ENCODE measurements around the gene TRNT1. TPM values are rescaled to one million over a fixed set of nuclear protein-coding genes. Genes with fewer than 3 reads are reported as not detected.
A peak's percentile ranks its signal among the peaks of the same experiment; 100 is the strongest.

Gene TRNT1
- total and polyA plus RNA-seq, 10 donors = 10.0 to 43.8 (median 28.8) TPM

GRCh38 chr3:3134750-3135448 is 8.2 kb downstream of the TRNT1 start:
- intact Hi-C loops (cut with DNase I; ENCODE audit: low total_unique reads) = no loop called here
- WGBS, 5 donors = 94 to 99% (median 96%) methylated on average over 4 of the region's 4 CpGs
- no peak for DNase-seq
- Histone ChIP-seq H3K36me3 (peaks cover 0 to 83% (median 46%) of the 10 kb centered on the region in 6 donors), H3K27me3 (replicated peaks in 1 of 7) (no peaks in the 10 kb centered on the region), H3K4me3 (no peak overlapping the region), H3K27ac (peak overlapping the region in 1 of 8 donors; percentile 45), H3K4me1 (peaks cover 0 to 46% (median 12%) of the 10 kb centered on the region in 6 donors), H3K9me3 (no peaks in the 10 kb centered on the region)
- TF ChIP-seq CTCF (IDR thresholded peaks at IDR 0.05 in 8 of 11, conservative IDR thresholded peaks at IDR 0.05 in 3 of 11) (no peak), POLR2A (IDR thresholded peaks at IDR 0.05) (no peak), POLR2AphosphoS5 (IDR thresholded peaks at IDR 0.05) (no peak)

DNA sequence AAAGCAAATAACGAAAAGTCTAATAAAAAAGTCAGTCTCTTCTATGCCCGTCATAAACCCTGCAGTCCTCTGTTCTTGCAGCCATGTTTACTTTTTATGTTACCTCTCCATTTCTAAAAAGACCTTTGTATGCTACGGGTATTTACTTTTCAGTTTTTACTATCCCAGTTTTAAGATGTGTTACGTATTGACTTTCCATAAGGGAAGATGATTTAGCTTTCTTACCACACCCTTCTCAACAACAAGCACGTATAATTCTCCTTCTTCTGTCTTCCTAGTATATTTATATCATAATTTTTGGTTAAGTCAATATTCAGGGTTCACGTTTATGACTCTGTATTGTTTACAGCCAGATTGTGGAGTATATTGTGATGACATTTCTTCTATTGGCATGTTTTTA is 10.8 kb downstream of the TRNT1 start:
- no peaks in the 10 kb centered on the region for H3K9me3 ChIP-seq
- TF ChIP-seq CTCF (IDR thresholded peaks at IDR 0.05 in 8 of 11, conservative IDR thresholded peaks at IDR 0.05 in 3 of 11) (no peak), POLR2A (IDR thresholded peaks at IDR 0.05) (no peak), POLR2AphosphoS5 (IDR thresholded peaks at IDR 0.05) (no peak)
- no peaks in the 10 kb centered on the region for H3K27me3 ChIP-seq (replicated peaks in 1 of 7)
- intact Hi-C loops (cut with DNase I; ENCODE audit: low total_unique reads) = no loop called here
- DNase-seq = no peak
- H3K36me3 ChIP-seq = peaks cover 0 to 94% (median 57%) of the 10 kb centered on the region in 6 donors
- no peak overlapping the region for H3K27ac ChIP-seq
- WGBS, 5 donors = 92 to 97% (median 94%) methylated on average over 6 of the region's 6 CpGs
- no peak overlapping the region for H3K4me3 ChIP-seq
- peaks cover 0 to 45% (median 9%) of the 10 kb centered on the region in 6 donors for H3K4me1 ChIP-seq

DNA sequence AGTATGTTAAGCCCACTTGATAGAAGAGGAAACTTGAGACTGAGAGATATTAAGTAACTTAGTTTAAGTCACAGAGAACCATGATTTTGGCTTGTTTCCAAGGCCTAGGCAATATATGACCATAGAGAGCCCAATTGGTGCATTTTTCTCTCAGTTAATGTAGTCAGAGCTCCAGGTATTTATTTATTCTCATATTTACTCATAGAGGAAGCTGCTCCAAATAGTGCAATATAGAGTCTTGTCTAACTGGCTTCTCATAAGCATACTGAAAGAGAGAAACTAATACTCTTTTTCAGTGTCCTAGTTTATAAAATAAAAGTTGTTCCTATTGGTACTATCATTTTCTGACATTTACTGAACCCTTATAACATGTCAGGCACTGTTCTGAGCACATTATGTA is 15.2 kb downstream of the TRNT1 start:
- Histone ChIP-seq H3K27me3 (replicated peaks in 1 of 7) (no peaks in the 10 kb centered on the region), H3K36me3 (peaks cover 0 to 100% (median 87%) of the 10 kb centered on the region in 6 donors), H3K4me3 (no peak overlapping the region), H3K9me3 (no peaks in the 10 kb centered on the region), H3K27ac (no peak overlapping the region), H3K4me1 (peaks cover 0 to 10% (median 0%) of the 10 kb centered on the region in 6 donors)
- TF ChIP-seq POLR2AphosphoS5 (IDR thresholded peaks at IDR 0.05) (no peak), CTCF (IDR thresholded peaks at IDR 0.05 in 8 of 11, conservative IDR thresholded peaks at IDR 0.05 in 3 of 11) (no peak), POLR2A (IDR thresholded peaks at IDR 0.05) (no peak)
- intact Hi-C loops (cut with DNase I; ENCODE audit: low total_unique reads) = no loop called here
- no peak for DNase-seq

- 87 to 96% (median 89%) methylated on average over 8 of the region's 8 CpGs for WGBS, 5 donors
- Histone ChIP-seq H3K27me3 (replicated peaks in 1 of 7) (no peaks in the 10 kb centered on the region), H3K4me1 (peaks cover 0 to 36% (median 5%) of the 10 kb centered on the region in 6 donors), H3K36me3 (peaks cover 0 to 100% (median 92%) of the 10 kb centered on the region in 6 donors), H3K27ac (no peak overlapping the region), H3K9me3 (no peaks in the 10 kb centered on the region), H3K4me3 (no peak overlapping the region)
- intact Hi-C loops (cut with DNase I; ENCODE audit: low total_unique reads) = no loop called here
- TF ChIP-seq POLR2AphosphoS5 (IDR thresholded peaks at IDR 0.05) = no peak
- no peak for TF ChIP-seq CTCF (IDR thresholded peaks at IDR 0.05 in 8 of 11, conservative IDR thresholded peaks at IDR 0.05 in 3 of 11)
- TF ChIP-seq POLR2A (IDR thresholded peaks at IDR 0.05) = no peak
- no peak for DNase-seq
These were observed 19.1 kb downstream of the TRNT1 start for GRCh38 chr3:3145831-3146230.
